ENCODE results near the gene SAMD13.

DNA sequence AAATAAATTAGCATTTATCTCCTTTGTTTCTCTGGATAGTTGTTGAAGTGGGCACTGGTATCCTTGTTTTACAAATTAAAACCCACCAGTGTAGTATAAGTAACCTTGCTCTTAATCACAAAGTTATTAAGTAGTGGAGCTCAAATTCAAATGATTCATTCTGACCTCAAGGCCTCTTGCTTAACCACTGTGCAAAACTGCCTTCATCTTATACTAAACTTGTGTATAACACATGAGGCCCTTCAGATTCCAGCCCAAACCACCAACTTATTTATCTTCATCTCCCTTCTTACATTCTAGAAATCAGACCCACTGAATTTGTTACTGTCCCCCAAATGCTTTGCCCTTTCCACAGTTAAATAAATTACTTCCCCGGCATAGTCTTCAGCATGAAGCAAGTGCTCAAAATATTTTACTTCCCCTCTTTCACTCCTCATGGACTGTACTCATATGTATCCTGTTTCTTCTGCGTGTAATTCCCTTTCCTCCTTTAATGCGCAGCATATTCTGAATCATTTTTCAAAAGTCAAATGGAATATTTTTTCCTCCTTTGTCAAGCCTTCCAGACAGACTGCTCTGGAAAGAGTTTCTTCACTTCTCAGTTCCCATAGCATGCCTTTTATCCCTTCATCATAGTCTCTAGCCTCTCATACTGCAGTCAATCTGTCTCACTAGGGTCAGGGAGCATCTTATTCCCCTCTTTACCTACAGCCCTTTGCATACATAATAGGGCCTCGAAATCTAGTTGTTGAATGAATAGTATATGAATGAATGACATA lies 77.8 kb downstream of the SAMD13 start:
- TF ChIP-seq EZH2 (IDR thresholded peaks at IDR 0.05) (no peak), POLR2AphosphoS5 (IDR thresholded peaks at IDR 0.05; ENCODE audit: borderline replicate concordance, low read depth, low read length) (no peak)

Measured in SK-N-MC (cell line).